T-helper 17 cell (primary cell): ENCODE results near the gene PTPRM. TPM values are rescaled to one million over a fixed set of nuclear protein-coding genes. Genes with fewer than 3 reads are reported as not detected.

Experiments used
- ATAC-seq: fragments of 150-1000 bp; cut with Tn5 transposase; 2 replicates; pipeline ENCODE4 v1.10.0; 2021; ENCODE audit warnings: mild to moderate bottlenecking, moderate library complexity
- DNase-seq, 3 donors: peaks; one replicate each; pipeline versions ENCODE4 v3.0.0 to v3.0.0-alpha.2; 2020 to 2021
- H3K9me3 ChIP-seq: one replicate; pipeline ENCODE4 v1.7.0; 2013; ENCODE audit warnings: low read length, mild to moderate bottlenecking; ENCODE audit not compliant: control insufficient read depth, poor library complexity, severe bottlenecking
- H3K27ac Mint-ChIP-seq: one replicate; pipeline ENCODE4 v1.8.0; 2022; ENCODE audit warnings: mild to moderate bottlenecking, moderate library complexity, mixed read lengths
- H3K27me3 Mint-ChIP-seq: one replicate; pipeline ENCODE4 v1.8.0; 2022; ENCODE audit warnings: mixed read lengths
- H3K36me3 Mint-ChIP-seq: one replicate; pipeline ENCODE4 v1.8.0; 2022; ENCODE audit warnings: low read depth, mixed read lengths
- H3K4me1 Mint-ChIP-seq: one replicate; pipeline ENCODE4 v1.8.0; 2022; ENCODE audit warnings: mild to moderate bottlenecking, mixed read lengths
- H3K4me3 Mint-ChIP-seq: one replicate; pipeline ENCODE4 v1.8.0; 2022; ENCODE audit warnings: mild to moderate bottlenecking, moderate library complexity, mixed read lengths
- total RNA-seq, 4 donors: library from RNA in 2 of 4; stranded (reverse) in 2 of 4; gene quantifications; one replicate each; pipeline ENCODE4 v1.2.3 and lab custom pipeline; 2022 to 2026

Gene PTPRM
- total RNA-seq, 2 donors from 2014 or later: 25.6 to 44.8 TPM

GRCh38 chr18:8274370-8274769, 707.3 kb downstream of the PTPRM start:
- H3K4me3 Mint-ChIP-seq: no peak overlapping the region
- H3K27me3 Mint-ChIP-seq: no peaks in the 10 kb centered on the region
- H3K36me3 Mint-ChIP-seq: no peaks in the 10 kb centered on the region
- ATAC-seq: no peak
- no peak for DNase-seq
- H3K27ac Mint-ChIP-seq: no peak overlapping the region
- H3K9me3 ChIP-seq: no peaks in the 10 kb centered on the region
- H3K4me1 Mint-ChIP-seq: no peaks in the 10 kb centered on the region

- ATAC-seq: no peak
- H3K4me3 Mint-ChIP-seq: no peak overlapping the region
- DNase-seq: no peak
- H3K9me3 ChIP-seq: no peaks in the 10 kb centered on the region
- no peak overlapping the region for H3K27ac Mint-ChIP-seq
- H3K36me3 Mint-ChIP-seq: no peaks in the 10 kb centered on the region
- H3K27me3 Mint-ChIP-seq: no peaks in the 10 kb centered on the region
- no peaks in the 10 kb centered on the region for H3K4me1 Mint-ChIP-seq
Observed at GRCh38 chr18:8276406-8276805, 709.3 kb downstream of the PTPRM start.

- no peaks in the 10 kb centered on the region for H3K9me3 ChIP-seq
- H3K27ac Mint-ChIP-seq: no peak overlapping the region
- H3K4me3 Mint-ChIP-seq: no peak overlapping the region
- no peaks in the 10 kb centered on the region for H3K4me1 Mint-ChIP-seq
- H3K36me3 Mint-ChIP-seq: no peaks in the 10 kb centered on the region
- DNase-seq (no peak), ATAC-seq (no peak)
- H3K27me3 Mint-ChIP-seq: no peaks in the 10 kb centered on the region
Observed at GRCh38 chr18:8277270-8277669, 710.2 kb downstream of the PTPRM start.

- no peak overlapping the region for H3K27ac Mint-ChIP-seq
- ATAC-seq (no peak), DNase-seq (no peak)
- no peaks in the 10 kb centered on the region for H3K36me3 Mint-ChIP-seq
- H3K9me3 ChIP-seq: no peaks in the 10 kb centered on the region
- no peak overlapping the region for H3K4me3 Mint-ChIP-seq
- no peaks in the 10 kb centered on the region for H3K4me1 Mint-ChIP-seq
- no peaks in the 10 kb centered on the region for H3K27me3 Mint-ChIP-seq
Observed at GRCh38 chr18:8279346-8279745, 712.2 kb downstream of the PTPRM start.

- H3K27me3 Mint-ChIP-seq: no peaks in the 10 kb centered on the region
- H3K4me1 Mint-ChIP-seq: no peaks in the 10 kb centered on the region
- H3K36me3 Mint-ChIP-seq: no peaks in the 10 kb centered on the region
- no peak for DNase-seq
- H3K4me3 Mint-ChIP-seq: no peak overlapping the region
- no peak overlapping the region for H3K27ac Mint-ChIP-seq
- ATAC-seq: no peak
- no peaks in the 10 kb centered on the region for H3K9me3 ChIP-seq
Observed at GRCh38 chr18:8279781-8280330, 712.7 kb downstream of the PTPRM start.

GRCh38 chr18:8283891-8284585, 716.9 kb downstream of the PTPRM start:
- H3K27ac Mint-ChIP-seq: no peak overlapping the region
- H3K36me3 Mint-ChIP-seq: no peaks in the 10 kb centered on the region
- no peaks in the 10 kb centered on the region for H3K4me1 Mint-ChIP-seq
- ATAC-seq (no peak), DNase-seq (no peak)
- no peak overlapping the region for H3K4me3 Mint-ChIP-seq
- H3K9me3 ChIP-seq: no peaks in the 10 kb centered on the region
- no peaks in the 10 kb centered on the region for H3K27me3 Mint-ChIP-seq

GRCh38 chr18:8286303-8286702, 719.2 kb downstream of the PTPRM start:
- H3K36me3 Mint-ChIP-seq: no peaks in the 10 kb centered on the region

GRCh38 chr18:8287196-8287885, 720.2 kb downstream of the PTPRM start:
- H3K9me3 ChIP-seq: no peaks in the 10 kb centered on the region
- no peak overlapping the region for H3K27ac Mint-ChIP-seq
- H3K4me1 Mint-ChIP-seq: no peaks in the 10 kb centered on the region
- H3K27me3 Mint-ChIP-seq: no peaks in the 10 kb centered on the region
- ATAC-seq: no peak
- no peaks in the 10 kb centered on the region for H3K36me3 Mint-ChIP-seq
- no peak overlapping the region for H3K4me3 Mint-ChIP-seq
- no peak for DNase-seq

More at GRCh38 chr18:8286303-8286702, 719.2 kb downstream of the PTPRM start:
- H3K27me3 Mint-ChIP-seq: no peaks in the 10 kb centered on the region
- ATAC-seq (no peak), DNase-seq (no peak)
- no peak overlapping the region for H3K4me3 Mint-ChIP-seq
- no peaks in the 10 kb centered on the region for H3K9me3 ChIP-seq
- H3K4me1 Mint-ChIP-seq: no peaks in the 10 kb centered on the region
- H3K27ac Mint-ChIP-seq: no peak overlapping the region

GRCh38 chr18:8288472-8289195, 721.5 kb downstream of the PTPRM start:
- ATAC-seq: no peak
- no peaks in the 10 kb centered on the region for H3K36me3 Mint-ChIP-seq
- no peaks in the 10 kb centered on the region for H3K27me3 Mint-ChIP-seq
- H3K9me3 ChIP-seq: no peaks in the 10 kb centered on the region
- DNase-seq: no peak
- no peak overlapping the region for H3K4me3 Mint-ChIP-seq
- H3K4me1 Mint-ChIP-seq: no peaks in the 10 kb centered on the region
- H3K27ac Mint-ChIP-seq: no peak overlapping the region

- DNase-seq (no peak), ATAC-seq (no peak)
- H3K9me3 ChIP-seq: no peaks in the 10 kb centered on the region
- no peak overlapping the region for H3K4me3 Mint-ChIP-seq
- H3K27me3 Mint-ChIP-seq: no peaks in the 10 kb centered on the region
- H3K36me3 Mint-ChIP-seq: no peaks in the 10 kb centered on the region
- no peak overlapping the region for H3K27ac Mint-ChIP-seq
- H3K4me1 Mint-ChIP-seq: no peaks in the 10 kb centered on the region
Observed at GRCh38 chr18:8290435-8290834, 723.3 kb downstream of the PTPRM start.

- no peak overlapping the region for H3K27ac Mint-ChIP-seq
- no peaks in the 10 kb centered on the region for H3K9me3 ChIP-seq
Observed at GRCh38 chr18:8290913-8291312, 723.8 kb downstream of the PTPRM start.

GRCh38 chr18:8293184-8293583, 726.1 kb downstream of the PTPRM start:
- Mint-ChIP-seq H3K27ac (no peak overlapping the region), H3K4me1 (no peaks in the 10 kb centered on the region), H3K36me3 (no peaks in the 10 kb centered on the region), H3K27me3 (no peaks in the 10 kb centered on the region), H3K4me3 (no peak overlapping the region)
- ATAC-seq (no peak), DNase-seq (no peak)
- no peaks in the 10 kb centered on the region for H3K9me3 ChIP-seq

More at GRCh38 chr18:8290913-8291312, 723.8 kb downstream of the PTPRM start:
- ATAC-seq (no peak), DNase-seq (no peak)
- no peaks in the 10 kb centered on the region for H3K27me3 Mint-ChIP-seq
- no peak overlapping the region for H3K4me3 Mint-ChIP-seq
- no peaks in the 10 kb centered on the region for H3K4me1 Mint-ChIP-seq
- no peaks in the 10 kb centered on the region for H3K36me3 Mint-ChIP-seq

- DNase-seq (no peak), ATAC-seq (no peak)
- Mint-ChIP-seq H3K4me1 (no peaks in the 10 kb centered on the region), H3K4me3 (no peak overlapping the region), H3K27me3 (no peaks in the 10 kb centered on the region), H3K36me3 (no peaks in the 10 kb centered on the region), H3K27ac (no peak overlapping the region)
- no peaks in the 10 kb centered on the region for H3K9me3 ChIP-seq
Observed at GRCh38 chr18:8296886-8297616, 729.9 kb downstream of the PTPRM start.
